GM23248 (cell line): ENCODE data around the gene ALDOB.

Experiments used
- EZH2 ChIP-seq: fragments of 200-600 bp; sonication (generic); IDR thresholded peaks from 2 replicates; pipeline ENCODE4 v1.6.1; 2018; ENCODE audit warnings: antibody characterized with exemption, mild to moderate bottlenecking; ENCODE audit not compliant: insufficient read depth, poor library complexity, severe bottlenecking
- EZH2phosphoT487 ChIP-seq: fragments of 200-600 bp; sonication (generic); IDR thresholded peaks from 2 replicates; pipeline ENCODE4 v1.6.1; 2018; ENCODE audit warnings: antibody characterized with exemption, moderate library complexity, mild to moderate bottlenecking, low read depth; ENCODE audit not compliant: insufficient read depth

GRCh38 chr9:101380295-101380694 lies 55.3 kb downstream of the ALDOB start:
- no peak for TF ChIP-seq EZH2
- no peak for TF ChIP-seq EZH2phosphoT487
